ENCODE data around the gene OR8G1. TPM values are rescaled to one million over a fixed set of nuclear protein-coding genes. Genes with fewer than 3 reads are reported as not detected.

OR8G1 gene
- total RNA-seq, 1 donor from 2014 or later, result not detected

DNA sequence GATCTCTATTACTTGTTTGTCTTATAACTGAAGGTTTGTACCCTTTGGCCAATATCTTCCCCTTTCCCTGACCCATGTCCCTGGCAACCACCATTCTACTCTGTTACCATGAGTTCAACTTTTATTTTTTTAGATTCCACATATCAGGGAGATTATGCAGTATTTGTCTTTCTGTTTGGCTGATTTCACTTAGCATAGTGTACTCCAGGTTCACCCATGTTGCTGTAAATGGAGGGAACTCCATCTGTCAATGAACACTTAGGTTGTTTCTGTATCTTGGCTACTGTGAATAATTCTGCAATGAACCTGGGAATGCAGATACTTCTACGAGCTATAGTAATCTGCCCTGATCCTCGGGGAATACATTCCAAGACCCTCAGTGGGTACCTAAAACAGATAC, 42.9 kb upstream of the OR8G1 start:
- POLR2A ChIA-PET, result no interaction called here
- Mint-ChIP-seq H3K27ac (no peak overlapping the region), H3K4me1 (no peaks in the 10 kb centered on the region), H3K36me3 (ENCODE audit: low read depth) (no peaks in the 10 kb centered on the region), H3K9me3 (no peaks in the 10 kb centered on the region), H3K4me3 (no peak overlapping the region), H3K27me3 (peaks cover 3% of the 10 kb centered on the region)
- ATAC-seq (ENCODE audit: low read depth) (no peak), DNase-seq (no peak)
- CTCF ChIA-PET, result no interaction called here
- no peak for TF ChIP-seq CTCF (IDR thresholded peaks at IDR 0.05)
- intact Hi-C loops (cut with micrococcal nuclease), result loop anchor here (10.0 kb wide), 1 partner anchor 137 kb away; no protein-coding TSS in a partner anchor

DNA sequence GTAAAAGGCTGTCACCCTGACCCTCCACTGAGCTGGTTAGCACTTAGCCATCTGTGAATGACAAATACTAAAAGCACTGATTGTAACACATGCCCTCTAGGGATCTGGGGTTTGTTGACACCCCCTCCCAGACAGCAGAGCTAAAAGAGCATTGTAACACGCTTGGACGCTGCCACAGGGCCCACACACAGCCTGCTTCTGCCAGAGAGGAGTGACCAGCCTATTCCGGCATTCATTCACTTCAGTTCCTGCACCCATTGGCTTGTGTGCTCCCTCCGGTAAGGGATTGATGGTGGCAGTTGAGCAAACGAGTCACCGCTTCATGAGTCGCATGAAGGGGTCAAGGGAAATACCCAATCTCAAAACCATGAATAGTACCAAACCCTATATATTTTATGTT, 42.0 kb upstream of the OR8G1 start:
- ATAC-seq (ENCODE audit: low read depth) (no peak), DNase-seq (no peak)
- Mint-ChIP-seq H3K27me3 (peaks cover 3% of the 10 kb centered on the region), H3K27ac (no peak overlapping the region), H3K4me1 (no peaks in the 10 kb centered on the region), H3K36me3 (ENCODE audit: low read depth) (no peaks in the 10 kb centered on the region), H3K4me3 (no peak overlapping the region), H3K9me3 (no peaks in the 10 kb centered on the region)
- intact Hi-C loops (cut with micrococcal nuclease), result loop anchor here (10.0 kb wide), 1 partner anchor 136 kb away; no protein-coding TSS in a partner anchor
- TF ChIP-seq CTCF (IDR thresholded peaks at IDR 0.05), result no peak
- CTCF ChIA-PET, result no interaction called here
- POLR2A ChIA-PET, result no interaction called here

DNA sequence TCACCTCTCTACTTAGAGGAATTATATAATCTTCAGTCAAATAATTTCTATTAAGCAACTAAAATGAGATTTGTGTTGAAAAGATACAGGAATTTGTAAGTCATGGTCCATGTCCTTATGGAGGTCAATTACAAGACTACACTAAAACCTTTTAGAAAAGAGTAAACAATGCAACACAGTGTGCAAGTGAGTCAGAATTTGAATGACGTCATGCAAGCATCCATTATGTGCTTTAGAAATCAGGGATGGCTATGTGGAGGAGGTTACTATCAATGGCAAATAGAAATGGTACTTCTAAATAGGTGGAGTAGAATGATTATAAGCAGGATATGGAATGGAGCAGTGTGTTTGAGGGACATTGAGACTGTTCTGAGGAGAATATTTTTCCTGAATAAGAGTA, 41.2 kb upstream of the OR8G1 start:
- H3K36me3 Mint-ChIP-seq (ENCODE audit: low read depth), result no peaks in the 10 kb centered on the region
- ChIA-PET POLR2A (no interaction called here), CTCF (no interaction called here)
- no peak overlapping the region for H3K4me3 Mint-ChIP-seq
- no peak for TF ChIP-seq CTCF (IDR thresholded peaks at IDR 0.05)
- H3K27ac Mint-ChIP-seq, result no peak overlapping the region
- H3K9me3 Mint-ChIP-seq, result no peaks in the 10 kb centered on the region
- intact Hi-C loops (cut with micrococcal nuclease), result loop anchor here (10.0 kb wide), 1 partner anchor 135 kb away; no protein-coding TSS in a partner anchor
- no peak for ATAC-seq (ENCODE audit: low read depth)
- H3K4me1 Mint-ChIP-seq, result no peaks in the 10 kb centered on the region
- peaks cover 3% of the 10 kb centered on the region for H3K27me3 Mint-ChIP-seq
- no peak for DNase-seq

DNA sequence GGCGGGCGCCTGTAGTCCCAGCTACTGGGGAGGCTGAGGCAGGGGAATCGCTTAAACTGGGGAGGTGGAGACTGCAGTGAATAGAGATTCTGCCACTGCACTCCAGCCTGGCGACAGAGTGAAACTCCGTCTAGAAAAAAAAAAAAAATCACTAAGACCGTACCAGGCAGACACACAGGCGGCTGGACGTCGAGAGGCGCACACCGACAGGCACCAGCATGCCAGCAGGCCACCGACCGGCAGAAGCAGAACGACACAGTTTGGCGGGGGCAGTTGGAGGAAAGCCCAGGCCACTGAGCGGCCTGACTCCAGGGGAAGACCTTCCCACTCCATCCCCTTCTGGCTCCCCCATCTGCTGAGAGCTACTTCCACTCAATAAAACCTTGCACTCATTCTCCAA, 40.2 kb upstream of the OR8G1 start:
- H3K9me3 Mint-ChIP-seq, result no peaks in the 10 kb centered on the region
- DNase-seq (no peak), ATAC-seq (ENCODE audit: low read depth) (no peak)
- TF ChIP-seq CTCF (IDR thresholded peaks at IDR 0.05), result no peak
- no peak overlapping the region for H3K27ac Mint-ChIP-seq
- intact Hi-C loops (cut with micrococcal nuclease), result no loop called here
- ChIA-PET POLR2A (no interaction called here), CTCF (no interaction called here)
- H3K4me1 Mint-ChIP-seq, result no peaks in the 10 kb centered on the region
- no peaks in the 10 kb centered on the region for H3K36me3 Mint-ChIP-seq (ENCODE audit: low read depth)
- H3K27me3 Mint-ChIP-seq, result peaks cover 3% of the 10 kb centered on the region
- no peak overlapping the region for H3K4me3 Mint-ChIP-seq

DNA sequence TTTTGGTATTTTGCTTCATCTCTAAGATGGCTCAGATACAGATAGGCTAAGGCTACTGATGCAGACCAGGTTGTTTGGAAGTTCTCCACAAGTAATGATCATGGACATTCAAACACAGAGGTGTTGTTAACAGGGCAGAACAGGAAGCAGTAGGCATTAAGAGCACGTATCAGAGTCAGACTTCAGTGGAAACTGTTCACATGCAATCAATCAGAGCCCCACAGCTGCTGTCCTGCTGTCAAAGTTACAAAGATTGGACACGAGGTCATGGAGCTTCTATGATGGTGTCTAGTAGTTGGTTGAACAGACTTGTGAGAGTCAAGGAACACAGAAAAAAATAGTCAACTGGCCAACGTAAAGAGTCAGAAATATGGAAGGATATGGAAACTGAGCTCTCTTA, 37.9 kb upstream of the OR8G1 start:
- DNase-seq (no peak), ATAC-seq (ENCODE audit: low read depth) (no peak)
- Mint-ChIP-seq H3K4me3 (no peak overlapping the region), H3K36me3 (ENCODE audit: low read depth) (no peaks in the 10 kb centered on the region), H3K27ac (no peak overlapping the region), H3K27me3 (peaks cover 3% of the 10 kb centered on the region), H3K4me1 (no peaks in the 10 kb centered on the region), H3K9me3 (no peaks in the 10 kb centered on the region)
- no peak for TF ChIP-seq CTCF (IDR thresholded peaks at IDR 0.05)
- ChIA-PET POLR2A (no interaction called here), CTCF (no interaction called here)
- intact Hi-C loops (cut with micrococcal nuclease), result no loop called here

Measured in activated B cell treated with CpG ODN at 0.5 μM for 24 hours (primary cell).